ENCODE data around the gene RSBN1L.
"Not testable (repeated sequence)": the region's sequence is repeated elsewhere in the genome, so short reads cannot be mapped to it uniquely, and the experiment has no call there.

Gene RSBN1L

GRCh38 chr7:77687747-77688144 lies 8.5 kb upstream of the RSBN1L start:
- no peak for DNase-seq (ENCODE audit: low spot score)

GRCh38 chr7:77690289-77690688 lies 6.0 kb upstream of the RSBN1L start:
- DNase-seq (ENCODE audit: low spot score): no peak

DNA sequence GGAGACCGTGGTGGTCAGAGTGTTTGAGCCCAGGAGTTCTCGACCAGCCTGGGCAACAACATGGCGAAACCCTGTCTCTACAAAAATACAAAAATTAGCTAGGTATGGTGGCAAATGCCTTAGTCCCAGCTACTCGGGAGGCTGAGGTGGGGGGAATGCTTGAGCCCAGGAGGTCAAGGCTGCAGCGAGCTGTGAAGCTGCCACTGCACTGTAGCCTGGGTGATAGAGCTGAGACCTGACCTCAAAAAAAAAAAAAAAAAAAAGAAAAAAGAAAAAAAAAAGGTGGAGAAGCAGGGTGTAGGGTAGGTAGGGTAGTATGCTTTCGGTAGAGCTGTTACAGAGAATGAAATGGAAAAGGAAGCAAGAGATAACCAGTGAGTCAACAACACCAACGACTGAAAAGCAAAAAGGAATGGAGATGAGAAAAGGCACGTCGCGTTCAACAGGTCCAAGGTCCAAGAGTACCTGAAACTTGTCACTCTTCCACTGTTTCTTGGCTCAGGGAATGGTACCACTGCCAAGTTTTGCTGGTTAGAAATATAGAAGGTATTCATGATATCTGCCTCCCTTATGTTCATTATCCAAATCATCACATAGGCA lies 4.3 kb upstream of the RSBN1L start:
- no peak for DNase-seq (ENCODE audit: low spot score)

GRCh38 chr7:77693830-77694583 lies 2.3 kb upstream of the RSBN1L start:
- no peak for DNase-seq (ENCODE audit: low spot score)

GRCh38 chr7:77696643-77697534 lies 630 bp downstream of the RSBN1L start:
- DNase-seq (ENCODE audit: low spot score): peak; percentile 60

GRCh38 chr7:77697535-77697831 lies 1.2 kb downstream of the RSBN1L start:
- DNase-seq (ENCODE audit: low spot score): peak; percentile 43

DNA sequence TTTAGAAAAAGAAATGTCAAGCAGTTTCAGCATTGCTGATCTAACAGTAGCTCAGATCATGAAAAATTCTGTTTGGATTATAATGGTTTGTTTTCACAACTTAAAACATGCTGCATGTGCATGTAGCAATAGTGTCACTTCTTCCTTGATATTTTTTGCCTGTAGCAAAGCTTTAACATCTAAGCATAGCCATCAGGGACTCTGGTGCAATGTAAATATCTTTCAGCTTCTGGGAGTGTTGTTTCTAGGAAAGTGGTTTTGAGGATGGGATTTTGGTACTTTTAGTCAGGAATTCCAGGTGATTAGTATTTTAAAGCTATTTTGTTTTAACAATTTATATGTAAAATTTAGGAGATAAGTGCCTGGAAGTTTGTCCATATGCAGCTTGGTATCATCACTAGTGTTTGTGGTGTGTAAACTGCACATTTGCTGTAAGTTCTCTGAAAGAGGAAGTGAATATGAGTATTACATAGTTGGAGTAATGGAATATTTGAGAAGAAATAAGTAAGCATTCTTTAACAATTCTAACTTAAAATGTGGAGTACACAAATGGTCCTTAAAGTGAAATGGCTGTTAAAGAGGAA lies 1.9 kb downstream of the RSBN1L start:
- no peak for DNase-seq (ENCODE audit: low spot score)

GRCh38 chr7:77699056-77699455 lies 2.8 kb downstream of the RSBN1L start:
- DNase-seq (ENCODE audit: low spot score): no peak

GRCh38 chr7:77702513-77702912 lies 6.3 kb downstream of the RSBN1L start:
- no peak for DNase-seq (ENCODE audit: low spot score)

DNA sequence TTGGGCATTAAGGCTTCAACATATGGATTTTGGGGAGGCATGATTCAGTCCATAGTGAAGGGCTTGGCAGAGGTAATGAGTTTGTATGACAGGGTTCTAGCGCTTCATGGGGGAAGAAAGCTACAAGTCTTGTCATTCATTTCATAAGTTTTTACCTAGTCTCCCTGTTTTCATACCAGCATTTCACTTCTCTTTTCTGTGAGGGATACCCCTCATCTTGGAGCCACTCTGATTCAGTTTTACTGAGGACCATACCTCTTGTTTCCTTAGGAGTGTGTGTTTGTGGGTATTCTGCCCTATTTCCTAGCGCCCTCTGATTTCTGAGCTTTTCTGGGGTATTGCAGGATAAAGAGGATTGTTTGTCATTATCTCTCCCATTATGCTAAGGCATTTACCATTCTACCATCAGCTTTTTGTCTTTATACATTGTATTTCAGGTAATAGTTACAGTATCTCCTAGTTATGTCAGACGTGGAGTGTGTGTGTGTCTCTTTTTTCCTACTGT lies 6.8 kb downstream of the RSBN1L start:
- no peak for DNase-seq (ENCODE audit: low spot score)

DNA sequence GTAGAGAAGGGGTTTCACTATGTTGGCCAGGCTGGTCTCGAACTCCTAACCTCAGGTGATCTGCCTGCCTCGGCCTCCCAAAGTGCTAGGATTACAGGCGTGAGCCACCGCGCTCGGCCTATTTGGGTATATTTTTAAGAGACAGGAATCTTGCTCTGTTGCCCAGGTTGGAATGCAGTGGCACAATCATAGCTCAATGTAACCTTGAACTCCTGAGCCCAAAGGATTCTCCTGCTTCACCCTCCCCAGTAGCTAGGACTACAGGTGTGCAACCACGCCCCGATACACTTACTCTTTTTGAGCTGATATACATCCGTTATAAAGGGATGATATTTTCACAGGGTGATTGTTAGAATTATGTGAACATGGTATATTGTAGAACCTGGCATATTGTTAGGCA lies 7.4 kb downstream of the RSBN1L start:
- not testable (repeated sequence) for DNase-seq (ENCODE audit: low spot score)

- no peak for DNase-seq (ENCODE audit: low spot score)
Observed at GRCh38 chr7:77707504-77707992, 11.3 kb downstream of the RSBN1L start.

DNA sequence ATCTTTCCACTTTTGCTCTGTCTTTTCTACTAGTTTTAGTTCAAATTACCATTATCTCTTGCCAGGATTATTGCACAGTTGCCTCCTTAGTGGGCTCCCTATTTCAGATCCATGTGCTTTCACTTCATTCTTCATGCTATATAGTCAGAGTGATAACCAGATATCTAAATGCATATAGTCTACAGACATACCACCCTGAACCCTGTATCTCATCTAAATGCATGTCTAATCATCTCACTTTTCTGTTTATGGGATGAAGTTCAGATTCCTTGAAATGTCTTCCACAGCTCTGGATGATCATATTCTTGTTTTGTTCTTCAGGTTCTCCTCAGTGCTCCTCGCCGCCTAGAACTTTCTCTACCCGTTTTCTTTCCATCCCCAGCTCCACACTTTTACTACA lies 13.8 kb downstream of the RSBN1L start:
- no peak for DNase-seq (ENCODE audit: low spot score)

GRCh38 chr7:77710861-77711260 lies 14.6 kb downstream of the RSBN1L start:
- no peak for DNase-seq (ENCODE audit: low spot score)

DNA sequence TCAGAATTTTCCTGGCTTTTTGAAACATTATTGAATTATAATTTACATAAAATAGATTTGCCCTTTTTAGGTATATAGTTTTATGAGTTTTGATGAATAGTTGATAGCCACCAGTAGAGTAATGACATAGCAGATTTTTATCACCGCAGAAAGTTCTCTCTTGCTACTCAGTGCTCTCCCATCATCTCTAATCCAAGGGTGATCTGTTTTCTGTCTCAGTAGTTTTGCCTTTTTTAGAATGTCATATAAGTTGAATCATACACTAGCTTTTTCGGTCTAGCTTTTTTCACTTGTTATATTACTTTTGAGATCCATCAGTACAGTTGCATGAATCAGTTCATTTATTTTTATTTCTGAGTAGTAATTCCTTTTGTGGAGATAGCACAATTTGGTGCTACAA lies 17.9 kb downstream of the RSBN1L start:
- no peak for DNase-seq (ENCODE audit: low spot score)

DNA sequence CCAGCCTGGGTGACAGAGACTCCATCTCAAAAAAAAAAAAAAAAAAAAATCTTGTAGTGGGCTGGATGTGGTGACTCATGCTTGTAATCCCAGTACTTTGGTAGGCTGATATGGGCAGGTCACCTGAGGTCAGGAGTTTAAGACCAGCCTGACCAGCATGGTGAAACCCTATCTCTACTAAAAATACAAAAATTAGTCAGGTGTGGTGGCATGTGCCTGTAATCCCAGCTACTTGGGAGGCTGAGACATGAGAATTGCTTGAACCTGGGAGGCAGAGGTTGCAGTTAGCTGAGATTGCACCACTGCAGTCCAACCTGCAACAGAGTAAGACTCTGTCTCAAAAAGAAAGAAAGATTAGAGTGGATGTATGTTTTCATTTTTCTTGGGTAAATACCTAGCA lies 18.7 kb downstream of the RSBN1L start:
- peak; percentile 39 for DNase-seq (ENCODE audit: low spot score)

- DNase-seq (ENCODE audit: low spot score): no peak
Observed at GRCh38 chr7:77716804-77717203, 20.5 kb downstream of the RSBN1L start.

- DNase-seq (ENCODE audit: low spot score): not testable (repeated sequence)
Observed at GRCh38 chr7:77717566-77717965, 21.3 kb downstream of the RSBN1L start.

- DNase-seq (ENCODE audit: low spot score): no peak
Observed at GRCh38 chr7:77727527-77727926, 31.3 kb downstream of the RSBN1L start.

DNA sequence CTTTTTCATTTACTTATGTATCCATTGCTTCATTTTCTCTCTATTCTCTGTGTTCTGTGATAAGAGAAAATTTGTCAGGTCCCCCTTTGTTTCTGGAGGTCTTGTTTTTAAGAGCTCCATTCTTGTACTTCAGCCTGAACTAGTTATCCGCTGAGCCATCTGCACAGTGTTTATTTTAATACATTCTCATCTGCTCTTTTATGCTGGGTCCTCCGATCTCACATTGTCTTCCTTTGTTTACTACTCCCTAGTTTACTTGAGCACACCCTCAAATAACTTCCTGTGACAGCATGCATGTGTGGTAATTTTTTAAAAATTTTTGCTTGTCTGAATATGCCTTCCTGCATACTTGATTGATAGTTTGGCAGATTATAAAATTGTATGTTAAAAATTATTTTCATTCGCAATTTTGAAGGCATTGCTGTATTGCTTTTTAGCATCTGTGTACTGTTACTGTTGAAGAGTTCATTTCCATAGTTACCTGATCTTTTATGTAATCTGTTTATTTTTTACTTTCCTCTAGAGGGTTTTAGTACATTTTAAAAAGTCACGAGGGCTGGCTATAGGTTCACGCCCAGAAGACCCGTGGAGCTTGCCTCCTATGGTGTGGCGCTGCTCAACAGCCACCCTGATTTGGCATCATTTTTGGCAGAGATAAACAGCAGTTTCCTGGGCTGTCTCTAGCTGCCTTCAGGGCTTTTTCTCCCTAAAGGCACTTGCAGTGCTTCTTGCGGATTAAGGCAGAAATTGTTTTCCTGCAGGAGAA lies 31.9 kb downstream of the RSBN1L start:
- peak; percentile 74 for DNase-seq (ENCODE audit: low spot score)

DNA sequence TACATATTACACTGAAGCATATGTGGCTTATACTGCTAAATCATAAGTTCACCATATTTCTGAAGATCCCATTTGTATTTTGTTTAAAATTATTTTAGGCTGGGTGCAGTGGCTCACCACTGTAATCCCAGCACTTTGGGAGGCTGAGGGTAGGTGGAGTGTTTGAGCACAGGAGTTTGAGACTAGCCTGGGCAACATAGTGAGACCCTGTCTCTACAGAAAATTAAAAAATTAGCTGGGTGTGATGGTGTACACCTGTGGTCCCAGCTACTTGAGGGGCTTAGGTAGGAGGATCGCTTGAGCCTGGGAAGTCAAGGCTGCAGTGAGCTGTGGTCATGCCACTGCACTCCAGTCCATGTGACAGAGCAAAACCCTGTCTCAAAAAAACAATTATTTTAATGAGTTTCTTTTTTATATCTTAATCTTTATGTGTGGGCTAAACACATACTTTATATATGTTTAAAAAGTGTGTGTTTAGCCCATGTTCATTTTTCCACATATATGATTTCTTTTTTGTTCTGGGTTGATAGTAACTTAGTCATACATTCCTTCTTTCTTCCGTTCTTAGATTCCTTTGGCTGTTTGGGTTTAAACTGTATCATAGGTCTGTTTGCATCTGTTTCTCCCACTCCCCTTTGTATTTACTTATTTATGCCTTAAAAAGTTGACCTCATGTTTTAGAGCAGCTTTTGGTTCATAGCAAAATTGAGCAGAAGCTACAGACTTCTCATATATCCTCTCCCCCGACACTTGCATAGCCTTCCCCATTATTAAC lies 33.5 kb downstream of the RSBN1L start:
- no peak for DNase-seq (ENCODE audit: low spot score)

Data from hematopoietic multipotent progenitor cell treated with erythropoietin and hydrocortisone succinate and interleukin-3 and kit ligand, for 15 days (in vitro differentiated cells).